ENCODE results near the gene TNFRSF11A. TPM values are rescaled to one million over a fixed set of nuclear protein-coding genes. Genes with fewer than 3 reads are reported as not detected.

Gene TNFRSF11A
- total RNA-seq, 1 experiment from 2014 or later = 0.16 TPM

DNA sequence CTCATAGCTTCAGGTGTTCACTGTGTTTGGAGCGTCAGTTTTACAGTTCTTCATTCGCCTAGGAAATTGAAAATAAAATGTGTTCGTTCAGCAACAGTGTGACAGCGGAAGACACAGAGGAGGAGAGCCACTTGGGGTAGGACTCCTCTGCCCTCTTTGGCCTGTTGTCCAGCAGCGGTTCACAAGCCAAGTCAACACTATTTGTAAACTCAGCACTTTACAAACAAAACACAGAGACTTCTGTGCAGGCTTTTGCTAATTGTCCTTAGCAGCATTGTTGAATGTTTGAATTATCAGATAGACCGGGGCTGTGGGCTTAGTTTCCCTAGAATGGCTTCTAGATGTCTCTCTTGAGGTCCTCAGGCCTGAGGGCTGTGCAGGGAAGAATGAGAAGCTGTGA is 73.2 kb downstream of the TNFRSF11A start:
- H3K27me3 ChIP-seq (replicated peaks; ENCODE audit: control insufficient read depth, insufficient read depth, low read length) = no peaks in the 10 kb centered on the region
- TF ChIP-seq CTCF (IDR thresholded peaks at IDR 0.05; ENCODE audit: insufficient read depth in 1 of 2, low read depth in 1 of 2, low read length in 1 of 2, severe bottlenecking in 1 of 2, unreplicated experiment in 1 of 2) = no peak
- no TSS peak for BruUV-seq (replicated peaks)
- H3K4me1 ChIP-seq = no peaks in the 10 kb centered on the region
- Mint-ChIP-seq H3K4me1 (ENCODE audit: low read depth, unreplicated experiment) (no peaks in the 10 kb centered on the region), H3K4me3 (ENCODE audit: unreplicated experiment) (no peak overlapping the region), H3K36me3 (ENCODE audit: insufficient read depth, unreplicated experiment) (no peaks in the 10 kb centered on the region), H3K27ac (ENCODE audit: unreplicated experiment) (no peak overlapping the region), H3K9me3 (ENCODE audit: unreplicated experiment) (no peaks in the 10 kb centered on the region), H3K27me3 (ENCODE audit: insufficient read depth, unreplicated experiment) (no peaks in the 10 kb centered on the region)
- H3K4me3 ChIP-seq (ENCODE audit: low read depth, low read length) = no peak overlapping the region
- CTCF ChIA-PET = interaction anchor here (0.7 kb wide), 1 partner anchor 195 kb away, joined by 3 read pairs; no protein-coding TSS in a partner anchor
- POLR2A ChIA-PET = no interaction called here
- intact Hi-C loops (cut with micrococcal nuclease; ENCODE audit: unreplicated experiment) = no loop called here
- H3K9me3 ChIP-seq = no peaks in the 10 kb centered on the region
- H3K36me3 ChIP-seq (ENCODE audit: control insufficient read depth, insufficient read depth, low read length) = no peaks in the 10 kb centered on the region
- DNase-seq = no peak

GRCh38 chr18:62399276-62399675 is 74.2 kb downstream of the TNFRSF11A start:
- Histone ChIP-seq H3K36me3 (ENCODE audit: control insufficient read depth, insufficient read depth, low read length) (no peaks in the 10 kb centered on the region), H3K27me3 (replicated peaks; ENCODE audit: control insufficient read depth, insufficient read depth, low read length) (no peaks in the 10 kb centered on the region), H3K4me3 (ENCODE audit: low read depth, low read length) (no peak overlapping the region), H3K4me1 (no peaks in the 10 kb centered on the region), H3K9me3 (no peaks in the 10 kb centered on the region)
- no peak for TF ChIP-seq CTCF (IDR thresholded peaks at IDR 0.05; ENCODE audit: insufficient read depth in 1 of 2, low read depth in 1 of 2, low read length in 1 of 2, severe bottlenecking in 1 of 2, unreplicated experiment in 1 of 2)
- Mint-ChIP-seq H3K4me3 (ENCODE audit: unreplicated experiment) (no peak overlapping the region), H3K4me1 (ENCODE audit: low read depth, unreplicated experiment) (no peaks in the 10 kb centered on the region), H3K27ac (ENCODE audit: unreplicated experiment) (no peak overlapping the region), H3K36me3 (ENCODE audit: insufficient read depth, unreplicated experiment) (no peaks in the 10 kb centered on the region), H3K9me3 (ENCODE audit: unreplicated experiment) (no peaks in the 10 kb centered on the region), H3K27me3 (ENCODE audit: insufficient read depth, unreplicated experiment) (no peaks in the 10 kb centered on the region)
- POLR2A ChIA-PET = no interaction called here
- CTCF ChIA-PET = no interaction called here
- DNase-seq = no peak
- BruUV-seq (replicated peaks) = no TSS peak
- intact Hi-C loops (cut with micrococcal nuclease; ENCODE audit: unreplicated experiment) = no loop called here

DNA sequence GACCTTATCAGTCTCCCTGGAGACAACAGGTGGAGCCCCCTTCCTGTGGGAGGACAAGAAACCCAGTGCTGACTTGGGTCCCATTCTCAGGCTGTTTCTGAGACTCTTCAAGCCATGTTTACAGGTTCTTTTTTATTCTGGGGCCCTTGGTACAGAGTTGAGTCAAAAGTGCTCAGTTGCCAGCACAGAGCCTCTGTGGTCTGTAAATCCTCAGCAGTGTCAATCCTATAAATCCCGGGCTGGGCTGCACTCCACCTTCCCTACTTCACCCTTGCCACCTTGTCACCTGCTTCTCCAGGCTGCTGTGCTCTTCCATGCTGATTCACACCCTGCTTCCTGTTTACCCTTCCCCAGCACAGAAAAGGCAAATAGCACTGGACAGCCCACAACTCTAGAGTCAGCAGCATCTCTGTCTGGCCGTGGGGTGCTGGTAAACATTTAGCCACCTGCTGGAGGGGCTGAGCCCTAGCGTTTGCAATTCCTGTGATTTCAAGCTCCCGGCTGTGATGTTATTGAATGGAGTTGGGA is 74.7 kb downstream of the TNFRSF11A start:
- no peak overlapping the region for H3K27ac Mint-ChIP-seq (ENCODE audit: unreplicated experiment)
- H3K4me1 Mint-ChIP-seq (ENCODE audit: low read depth, unreplicated experiment) = no peaks in the 10 kb centered on the region
- Histone ChIP-seq H3K4me1 (no peaks in the 10 kb centered on the region), H3K27me3 (replicated peaks; ENCODE audit: control insufficient read depth, insufficient read depth, low read length) (no peaks in the 10 kb centered on the region), H3K4me3 (ENCODE audit: low read depth, low read length) (no peak overlapping the region), H3K9me3 (no peaks in the 10 kb centered on the region), H3K36me3 (ENCODE audit: control insufficient read depth, insufficient read depth, low read length) (no peaks in the 10 kb centered on the region)
- H3K4me3 Mint-ChIP-seq (ENCODE audit: unreplicated experiment) = no peak overlapping the region
- DNase-seq = peak; percentile 21 to 35
- no TSS peak for BruUV-seq (replicated peaks)
- no peaks in the 10 kb centered on the region for H3K36me3 Mint-ChIP-seq (ENCODE audit: insufficient read depth, unreplicated experiment)
- CTCF ChIA-PET = interaction anchor here (0.6 kb wide), 2 partner anchors 9 to 1251 kb away, joined by 3 to 7 read pairs; no protein-coding TSS in a partner anchor
- intact Hi-C loops (cut with micrococcal nuclease; ENCODE audit: unreplicated experiment) = loop anchor here (1.0 kb wide), 1 partner anchor 138 kb away; no protein-coding TSS in a partner anchor
- peak in 1 of 2 experiments; percentile 39 for TF ChIP-seq CTCF (IDR thresholded peaks at IDR 0.05; ENCODE audit: insufficient read depth in 1 of 2, low read depth in 1 of 2, low read length in 1 of 2, severe bottlenecking in 1 of 2, unreplicated experiment in 1 of 2)
- no peaks in the 10 kb centered on the region for H3K9me3 Mint-ChIP-seq (ENCODE audit: unreplicated experiment)
- POLR2A ChIA-PET = no interaction called here
- no peaks in the 10 kb centered on the region for H3K27me3 Mint-ChIP-seq (ENCODE audit: insufficient read depth, unreplicated experiment)
